ENCODE measurements around the gene TMX2.

Gene TMX2

DNA sequence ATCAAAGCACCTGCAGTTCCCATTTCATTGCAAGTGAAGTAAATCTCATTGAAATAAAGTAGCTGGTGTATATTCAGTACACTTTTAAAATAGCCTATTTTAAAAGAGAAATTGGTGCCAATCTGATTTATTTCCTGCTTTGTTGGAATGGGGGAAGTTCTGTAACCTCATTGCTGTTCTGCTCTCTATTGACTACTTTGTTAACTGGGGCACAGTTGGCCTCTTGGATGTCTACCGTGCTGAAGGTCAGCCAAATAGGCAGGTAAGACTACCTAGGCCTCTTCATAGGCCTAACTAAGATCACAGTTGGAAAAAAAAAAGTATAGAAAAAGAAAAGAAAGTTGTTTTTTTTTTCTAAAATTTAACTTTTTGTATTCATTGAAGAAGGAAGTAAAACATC, 58.4 kb downstream of the TMX2 start:
- DNase-seq (ENCODE audit: low spot score) = no peak

DNA sequence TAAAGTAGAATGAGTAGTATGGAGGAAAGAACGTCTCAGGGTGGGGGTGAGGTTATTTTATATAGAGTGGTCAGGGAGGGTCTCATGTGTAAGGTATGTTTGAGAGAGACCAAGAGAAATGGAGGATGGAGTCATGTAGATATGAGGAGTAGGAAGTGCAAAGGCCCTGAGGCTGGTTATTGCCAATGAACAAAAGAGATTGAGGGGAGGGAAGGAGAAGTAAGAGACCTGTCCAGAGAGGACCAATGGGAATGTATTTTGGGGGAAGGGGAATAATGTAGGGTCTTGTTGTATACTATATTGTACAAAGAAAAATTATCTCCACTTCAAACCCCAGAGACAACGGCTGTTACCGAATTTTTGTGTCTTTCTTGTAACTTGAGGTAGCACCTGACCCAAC, 59.0 kb downstream of the TMX2 start:
- DNase-seq (ENCODE audit: low spot score) = no peak

DNA sequence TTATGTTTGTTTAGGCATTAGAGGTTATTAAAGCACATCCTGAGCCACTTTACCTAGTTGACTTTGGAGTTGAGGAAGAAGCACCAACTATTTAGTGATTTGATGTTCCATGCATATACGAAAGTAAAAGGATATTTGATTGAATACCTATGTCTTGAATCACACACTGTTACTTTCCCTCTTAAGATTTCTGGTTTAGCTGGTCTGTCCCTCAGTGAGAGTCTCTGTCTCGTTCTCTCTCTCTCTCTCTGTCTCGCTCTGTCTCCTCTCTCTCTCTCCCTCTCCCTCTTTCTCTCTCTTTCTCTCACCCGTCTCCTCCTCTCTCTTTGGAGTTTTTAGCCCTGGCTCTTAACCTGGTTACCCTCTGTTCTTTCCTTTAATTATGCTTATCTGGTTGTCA, 60.2 kb downstream of the TMX2 start:
- no peak for DNase-seq (ENCODE audit: low spot score)

DNA sequence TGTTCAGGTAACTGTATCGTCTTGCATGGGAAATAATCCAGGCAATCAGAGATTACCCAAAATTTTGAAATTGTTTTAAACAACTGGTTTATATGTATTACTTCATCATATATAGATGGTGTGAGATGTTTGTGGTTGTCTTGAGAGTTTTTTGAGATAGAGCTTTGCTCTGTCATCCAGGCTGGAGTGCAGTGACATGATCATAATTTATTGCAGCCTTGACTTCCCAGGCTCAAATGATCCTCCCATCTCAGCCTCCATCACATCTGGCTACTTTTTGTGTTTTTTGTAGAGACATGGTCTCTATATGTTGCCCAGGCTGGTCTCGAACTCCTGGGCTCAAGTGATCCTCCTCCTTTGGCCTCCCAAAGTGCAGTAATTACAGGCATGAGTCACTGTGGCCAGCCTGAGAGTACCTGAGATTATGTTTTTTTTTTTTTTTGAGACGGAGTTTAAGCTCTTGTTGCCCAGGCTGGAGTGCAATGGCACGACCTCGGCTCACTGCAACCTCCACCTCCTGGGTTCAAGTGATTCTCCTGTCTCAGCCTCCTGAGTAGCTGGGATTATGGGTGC, 60.7 kb downstream of the TMX2 start:
- DNase-seq (ENCODE audit: low spot score) = no peak

- DNase-seq (ENCODE audit: low spot score) = no peak
Measured at GRCh38 chr11:57775491-57775890, 63.1 kb downstream of the TMX2 start.

DNA sequence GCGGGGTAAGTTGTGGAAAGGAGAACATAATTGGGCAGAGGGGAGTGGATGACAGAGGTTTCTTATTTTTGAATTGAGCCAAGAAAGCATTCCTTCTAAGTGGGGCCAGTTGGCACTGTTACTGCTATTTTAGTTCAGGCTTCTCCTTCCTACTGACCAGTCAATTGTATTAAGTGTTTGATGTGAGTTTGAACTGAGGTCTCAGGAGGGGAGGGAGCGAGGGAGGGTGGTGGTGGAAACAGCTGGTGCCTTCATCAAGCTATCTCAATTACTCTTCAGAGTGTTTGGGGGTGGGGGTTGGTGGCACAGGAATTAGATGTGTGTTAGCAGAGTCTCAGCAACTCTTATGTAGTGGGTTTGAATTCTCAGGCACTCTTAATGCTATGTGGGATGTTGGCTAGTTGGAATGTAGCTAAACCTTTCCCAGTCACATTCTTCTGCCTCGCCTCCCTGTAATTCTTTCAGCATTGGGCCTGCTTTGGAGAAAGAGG, 63.7 kb downstream of the TMX2 start:
- no peak for DNase-seq (ENCODE audit: low spot score)

DNA sequence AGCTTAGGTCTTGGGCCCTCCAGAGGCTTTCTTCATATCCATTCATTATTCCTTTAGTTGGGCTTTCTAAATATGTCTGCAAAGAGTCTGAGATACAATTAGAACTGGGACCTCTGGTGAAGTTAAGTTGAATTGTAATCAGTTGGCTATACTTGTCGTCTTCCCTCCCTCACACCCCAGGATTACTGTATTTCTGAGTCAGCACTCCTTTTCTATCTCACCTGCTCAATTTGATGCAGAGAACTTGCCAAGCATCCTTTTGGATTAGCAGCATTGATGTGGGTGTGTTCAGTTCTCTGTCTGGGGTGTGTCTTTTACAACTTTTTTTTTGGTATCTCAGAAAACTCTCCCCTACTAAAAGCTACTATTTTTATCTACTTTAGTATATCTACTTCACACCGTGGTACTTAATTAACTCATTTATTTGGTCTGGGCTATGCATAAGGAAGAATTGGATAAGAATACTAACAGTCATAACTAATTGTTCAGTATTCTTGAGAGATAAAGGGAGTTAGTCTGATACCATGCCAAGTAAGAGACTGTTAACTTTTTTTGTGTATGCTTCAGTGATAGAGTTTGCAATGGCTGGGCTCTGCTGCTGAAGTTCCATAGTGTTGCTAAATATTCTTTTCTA, 64.3 kb downstream of the TMX2 start:
- DNase-seq (ENCODE audit: low spot score) = no peak

- DNase-seq (ENCODE audit: low spot score) = peak; percentile 88
Measured at GRCh38 chr11:57777969-57778317, 65.5 kb downstream of the TMX2 start.

DNA sequence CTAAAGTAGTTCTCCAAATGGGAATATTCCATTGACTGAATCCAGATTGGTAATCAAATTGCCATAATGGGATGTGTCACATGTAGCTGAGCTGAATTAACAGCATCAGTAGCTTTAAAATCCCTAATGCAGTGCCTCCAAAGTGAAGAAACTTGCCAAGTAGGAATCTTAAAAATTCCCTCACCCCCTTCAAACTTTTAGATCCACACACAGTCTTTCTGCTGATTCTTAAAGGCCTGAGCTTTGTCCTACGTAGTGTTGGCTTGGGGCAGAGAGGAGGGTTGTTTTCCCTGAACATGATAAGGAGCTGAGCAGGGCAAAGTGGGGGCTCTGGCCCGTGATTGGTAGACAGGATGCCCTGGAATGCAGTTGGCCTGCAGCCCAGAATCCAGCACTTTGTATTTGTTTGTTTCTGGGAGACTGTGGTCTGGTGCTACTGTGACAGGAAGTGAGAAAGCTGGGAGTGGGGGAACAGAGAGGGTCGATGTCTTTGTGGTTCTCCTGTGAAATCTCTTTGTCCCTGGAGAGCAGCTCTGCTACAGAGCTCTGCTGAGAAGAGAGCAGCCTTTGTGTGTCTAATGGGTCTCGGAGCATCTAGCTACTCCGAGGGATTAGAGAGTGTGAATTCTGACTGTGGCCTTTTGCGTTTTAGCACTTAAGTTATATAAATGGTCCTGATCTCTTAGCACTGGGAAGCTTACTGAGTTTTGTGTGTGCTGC, 66.1 kb downstream of the TMX2 start:
- DNase-seq (ENCODE audit: low spot score) = peak; percentile 92

DNA sequence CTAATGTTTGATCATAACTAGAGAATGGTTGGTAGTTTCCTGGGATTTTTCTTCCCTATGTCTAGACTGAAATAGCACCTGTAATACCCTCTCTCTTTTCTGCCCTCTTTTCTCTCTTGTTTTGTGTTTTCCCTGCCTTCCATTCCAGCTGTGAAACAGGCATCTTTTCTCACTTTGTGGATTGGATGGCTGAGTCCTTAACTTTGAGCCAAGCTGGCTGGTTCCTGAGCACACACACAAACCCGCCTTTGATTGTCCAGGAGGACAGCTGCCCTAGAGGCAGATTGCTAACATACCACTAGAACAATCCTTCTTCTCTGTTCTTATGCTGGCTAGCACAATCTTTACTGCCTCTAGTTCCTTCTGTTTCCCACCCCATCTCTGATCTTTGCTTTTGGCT, 66.9 kb downstream of the TMX2 start:
- DNase-seq (ENCODE audit: low spot score) = no peak

GRCh38 chr11:57781529-57781943, 69.1 kb downstream of the TMX2 start:
- DNase-seq (ENCODE audit: low spot score) = no peak

DNA sequence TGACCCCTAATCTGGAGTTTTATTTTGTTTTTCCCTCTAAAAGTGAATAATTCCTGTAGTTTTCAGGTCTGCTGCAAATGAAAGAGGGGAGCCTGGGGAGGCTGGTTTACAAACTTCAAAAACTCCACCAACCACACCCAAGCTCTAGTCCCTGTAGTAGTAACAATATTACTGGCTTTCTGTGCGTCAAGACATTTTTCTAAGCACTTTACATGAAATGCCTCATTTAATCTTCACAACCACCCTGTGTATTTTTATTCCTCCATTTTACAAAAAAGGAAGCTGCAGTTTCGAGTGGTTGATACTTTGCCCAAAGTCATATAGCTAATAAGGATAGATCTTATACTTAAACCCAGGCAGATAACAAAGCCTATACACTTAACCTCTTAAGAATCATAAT, 72.7 kb downstream of the TMX2 start:
- no peak for DNase-seq (ENCODE audit: low spot score)

- no peak for DNase-seq (ENCODE audit: low spot score)
Measured at GRCh38 chr11:57786436-57786835, 74.0 kb downstream of the TMX2 start.

DNA sequence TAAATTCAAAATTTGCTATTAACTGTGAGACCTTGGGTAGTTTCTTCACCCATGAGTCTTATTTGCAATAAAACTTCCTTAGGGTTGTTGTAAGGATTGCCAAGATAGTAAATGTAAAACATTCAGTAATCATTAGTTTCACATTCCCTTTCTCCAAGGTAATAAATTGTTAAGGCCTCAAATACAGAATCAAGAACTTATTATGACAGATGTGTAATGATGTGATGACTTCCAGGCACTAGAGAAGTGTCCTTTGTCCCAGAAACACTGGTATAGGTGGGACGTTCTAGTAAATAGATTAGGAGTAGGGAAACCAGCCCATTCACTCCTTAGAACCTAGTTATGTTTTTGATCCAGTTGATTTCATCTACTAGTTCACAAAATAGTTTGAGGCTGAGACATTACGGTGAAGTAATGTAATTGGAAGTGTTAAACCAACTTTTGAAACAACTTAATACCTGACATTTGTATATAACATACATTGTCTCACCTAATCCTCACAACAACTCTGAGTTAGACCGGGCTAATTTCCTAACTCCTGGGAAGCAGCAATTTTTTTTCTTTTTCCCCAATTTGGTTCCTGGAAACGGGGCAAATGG, 74.7 kb downstream of the TMX2 start:
- no peak for DNase-seq (ENCODE audit: low spot score)

GRCh38 chr11:57787920-57788702, 75.7 kb downstream of the TMX2 start:
- DNase-seq (ENCODE audit: low spot score) = no peak

DNA sequence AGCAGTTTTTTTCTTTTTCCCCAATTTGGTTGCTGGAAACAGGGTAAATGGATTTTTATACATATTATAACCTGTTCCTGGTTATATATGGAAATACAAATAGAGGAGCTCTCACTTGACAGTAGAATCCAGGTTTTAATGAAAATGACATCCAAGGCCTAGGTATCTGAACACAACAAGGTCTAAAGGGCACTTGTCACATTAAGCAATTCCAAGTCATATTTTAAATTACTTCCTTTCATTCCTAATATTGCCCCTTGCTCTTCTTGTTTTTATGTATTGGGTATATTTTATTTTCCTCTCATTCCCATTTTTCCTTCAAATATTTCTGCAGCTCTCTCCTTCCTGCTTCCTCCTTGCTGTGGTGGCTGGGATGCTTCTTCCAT, 76.3 kb downstream of the TMX2 start:
- DNase-seq (ENCODE audit: low spot score) = no peak

Measured in HuH-7.5 (cell line).